Right ventricle myocardium inferior (tissue), 1 donor: ENCODE measurements around the gene C6. TPM values are rescaled to one million over a fixed set of nuclear protein-coding genes. Genes with fewer than 3 reads are reported as not detected.

Source experiments
- total RNA-seq: library from RNA; stranded (reverse); fragmentation: NEBNext Ultra II Directional; extraction: Animal tissue kit (Norgen Biotek cat#: 25700); gene quantifications from one replicate; pipeline ENCODE4 v1.2.1, GENCODE V29; 2021
- donor health status: DM: no; HTN: yes; CAD: no; lungs with severe emphysema.

C6 gene
- total RNA-seq, 1 donor from 2014 or later, result 73.3 TPM

Other genes starting within 250 kb of the C6 start
- gene MROH2B, start 142.2 kb downstream of the C6 start, total RNA-seq, result not detected